Tibial artery (tissue), 4 donors: Measurements from ENCODE around the gene C1orf198.
A peak's percentile ranks its signal among the peaks of the same experiment; 100 is the strongest.

Source experiments
- DNase-seq, 2 donors: peaks; one replicate each; pipeline ENCODE4 v3.0.0-alpha.2; 2019
- H3K27ac ChIP-seq, 2 donors: fragments of 200-600 bp; sonication (generic) in 1 of 2; 1 replicate in 1 of 2; 2 replicates in 1 of 2; pipeline ENCODE4 v1.5.1; 2018 to 2019; ENCODE audit warnings: mild to moderate bottlenecking in 1 of 2
- H3K27me3 ChIP-seq, 2 donors: fragments of 200-600 bp; sonication (generic) in 1 of 2; one replicate each; pipeline versions ENCODE4 v1.5.1 to v1.6.0; 2016 to 2019
- H3K36me3 ChIP-seq, 3 donors: fragments of 200-600 bp; sonication (generic) in 2 of 3; one replicate each; pipeline ENCODE4 v1.5.1; 2016 to 2019; ENCODE audit warnings: mild to moderate bottlenecking in 2 of 3
- H3K4me1 ChIP-seq, 4 donors: fragments of 200-600 bp; sonication (generic) in 2 of 4; 1 replicate in 3 of 4; 2 replicates in 1 of 4; pipeline ENCODE4 v1.5.1; 2016 to 2019
- H3K4me3 ChIP-seq, 2 donors: fragments of 200-600 bp; sonication (generic) in 1 of 2; 1 replicate in 1 of 2; 2 replicates in 1 of 2; pipeline ENCODE4 v1.5.1; 2018 to 2019; ENCODE audit warnings: mild to moderate bottlenecking in 2 of 2
- H3K9me3 ChIP-seq, 3 donors: fragments of 200-600 bp; sonication (generic) in 1 of 3; one replicate each; pipeline ENCODE4 v1.5.1; 2016 to 2019
- CTCF ChIP-seq, 2 experiments: fragments of 200-600 bp in 1 of 2; fragments of 450-650 bp in 1 of 2; IDR thresholded peaks; one replicate each; pipeline ENCODE4 v1.5.1; 2017 to 2019; ENCODE audit warnings: antibody characterized with exemption in 2 of 2, mild to moderate bottlenecking in 1 of 2, moderate library complexity in 1 of 2
- intact Hi-C: fragments of 100-400 bp; cut with DNase I; formaldehyde crosslinking; loops from one replicate; pipeline ENCODE4 v1.15.0; 2023; ENCODE audit warnings: low total_unique reads

C1orf198 gene

GRCh38 chr1:230831771-230832170 lies 36.5 kb downstream of the C1orf198 start:
- Histone ChIP-seq H3K4me3 (no peak overlapping the region), H3K4me1 (peaks cover 0 to 81% (median 35%) of the 10 kb centered on the region in 4 donors), H3K36me3 (peaks cover 0 to 5% (median 1%) of the 10 kb centered on the region in 3 donors), H3K9me3 (no peaks in the 10 kb centered on the region), H3K27ac (no peak overlapping the region), H3K27me3 (no peaks in the 10 kb centered on the region)
- intact Hi-C loops = no loop called here
- TF ChIP-seq CTCF (IDR thresholded peaks at IDR 0.05) = no peak
- no peak for DNase-seq

DNA sequence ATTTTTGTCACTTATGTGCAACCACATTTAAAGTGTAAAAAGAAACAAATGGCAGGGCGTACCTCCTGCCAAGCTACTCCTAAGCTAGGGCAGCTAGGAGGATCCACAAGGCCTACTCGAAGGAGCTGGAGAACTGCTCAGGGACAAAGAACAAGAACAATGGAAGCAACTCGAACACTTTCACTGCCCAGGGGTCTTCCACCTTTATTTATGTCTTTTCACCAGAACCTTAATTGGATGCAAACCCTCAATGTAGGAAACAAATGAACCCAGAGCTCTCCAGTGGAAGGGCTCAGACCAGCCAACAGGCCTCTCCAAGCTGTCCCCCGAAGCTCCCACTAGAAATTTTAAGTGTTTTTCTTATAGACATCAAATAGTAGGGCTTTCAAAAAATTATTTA lies 39.9 kb downstream of the C1orf198 start:
- Histone ChIP-seq H3K27me3 (no peaks in the 10 kb centered on the region), H3K36me3 (no peaks in the 10 kb centered on the region), H3K4me3 (no peak overlapping the region), H3K9me3 (no peaks in the 10 kb centered on the region), H3K27ac (peak overlapping the region; percentile 87 to 88), H3K4me1 (peaks cover 0 to 83% (median 63%) of the 10 kb centered on the region in 4 donors)
- TF ChIP-seq CTCF (IDR thresholded peaks at IDR 0.05) = no peak
- intact Hi-C loops = no loop called here
- DNase-seq = no peak

DNA sequence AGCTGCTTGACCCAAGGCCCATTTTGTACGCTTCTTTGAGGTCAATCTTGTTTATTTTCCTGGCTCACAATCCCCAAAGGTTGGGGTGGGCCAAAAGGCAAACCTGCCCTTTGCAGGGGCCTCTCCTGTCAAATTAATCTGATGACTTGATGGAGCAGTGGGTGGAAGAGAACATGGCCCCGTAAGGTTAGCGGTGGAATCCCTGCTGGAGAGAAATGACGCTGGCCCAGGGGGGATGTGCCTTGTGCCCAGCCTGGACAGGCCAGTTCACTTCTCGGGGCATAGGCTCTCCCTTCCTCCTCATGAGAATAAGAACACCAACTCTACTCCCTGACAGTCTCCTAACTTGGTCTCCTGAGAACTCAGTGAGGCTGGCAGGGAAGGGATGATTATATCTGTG lies 40.5 kb downstream of the C1orf198 start:
- no peaks in the 10 kb centered on the region for H3K36me3 ChIP-seq
- peaks cover 0 to 86% (median 68%) of the 10 kb centered on the region in 4 donors for H3K4me1 ChIP-seq
- DNase-seq = peak in 1 of 2 donors; percentile 70
- H3K27ac ChIP-seq = peak overlapping the region; percentile 87 to 88
- no peaks in the 10 kb centered on the region for H3K27me3 ChIP-seq
- intact Hi-C loops = no loop called here
- no peak for TF ChIP-seq CTCF (IDR thresholded peaks at IDR 0.05)
- no peaks in the 10 kb centered on the region for H3K9me3 ChIP-seq
- H3K4me3 ChIP-seq = no peak overlapping the region

DNA sequence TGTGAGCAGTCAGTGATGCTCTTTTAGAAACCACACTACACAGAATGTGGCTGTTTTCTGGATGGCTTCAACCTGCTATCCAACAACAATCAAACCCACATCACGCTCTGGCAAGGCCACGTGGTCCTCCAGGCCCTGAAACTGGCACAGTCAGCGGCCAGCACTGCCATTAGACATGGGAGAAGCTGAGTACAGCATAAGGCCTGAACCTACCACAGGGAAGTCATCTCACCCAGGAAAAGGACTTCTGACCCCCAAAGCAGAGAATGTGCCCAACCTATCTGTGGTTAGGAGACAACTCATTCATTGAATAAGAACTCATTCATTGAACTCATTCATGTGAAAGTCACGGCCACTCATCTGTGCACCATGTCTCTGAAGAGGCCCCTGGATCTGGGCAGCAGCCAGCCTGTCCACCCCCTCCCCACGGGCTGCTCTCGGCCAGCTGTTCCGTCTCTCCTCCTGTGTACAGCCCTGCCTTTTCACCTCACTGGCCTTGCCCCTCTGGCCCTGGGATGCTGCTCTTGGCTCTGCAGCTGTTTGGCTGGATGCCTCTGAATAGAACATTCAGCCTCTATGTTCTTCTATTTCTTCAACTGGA lies 41.1 kb downstream of the C1orf198 start:
- Histone ChIP-seq H3K4me1 (peaks cover 0 to 86% (median 67%) of the 10 kb centered on the region in 4 donors), H3K27ac (peak overlapping the region; percentile 87 to 88), H3K9me3 (no peaks in the 10 kb centered on the region), H3K36me3 (no peaks in the 10 kb centered on the region), H3K4me3 (no peak overlapping the region), H3K27me3 (no peaks in the 10 kb centered on the region)
- TF ChIP-seq CTCF (IDR thresholded peaks at IDR 0.05) = no peak
- peak; percentile 68 to 87 for DNase-seq
- intact Hi-C loops = no loop called here

- Histone ChIP-seq H3K27me3 (no peaks in the 10 kb centered on the region), H3K4me3 (no peak overlapping the region), H3K27ac (peak overlapping the region; percentile 87 to 88), H3K36me3 (no peaks in the 10 kb centered on the region), H3K9me3 (no peaks in the 10 kb centered on the region), H3K4me1 (peaks cover 0 to 82% (median 62%) of the 10 kb centered on the region in 4 donors)
- no peak for TF ChIP-seq CTCF (IDR thresholded peaks at IDR 0.05)
- intact Hi-C loops = no loop called here
- no peak for DNase-seq
Measured at GRCh38 chr1:230826166-230826875, 42.0 kb downstream of the C1orf198 start.
